Esophagus muscularis mucosa (tissue), 4 donors: ENCODE measurements around the gene IRF4. TPM values are rescaled to one million over a fixed set of nuclear protein-coding genes. Genes with fewer than 3 reads are reported as not detected.

Experiments used
- DNase-seq: peaks from one replicate; pipeline ENCODE4 v3.0.0-alpha.2; 2017; ENCODE audit errors: extremely low spot score
- H3K27ac ChIP-seq, 4 donors: fragments of 200-600 bp; sonication (generic); replicated peaks in 1 of 4; 1 replicate in 3 of 4; 2 replicates in 1 of 4; pipeline ENCODE4 v1.5.1; 2016 to 2019; ENCODE audit warnings: mild to moderate bottlenecking in 1 of 4
- H3K27me3 ChIP-seq, 4 donors: fragments of 200-600 bp; sonication (generic); one replicate each; pipeline versions ENCODE4 v1.5.1 to v1.6.0; 2016 to 2019
- H3K36me3 ChIP-seq, 4 donors: fragments of 200-600 bp; sonication (generic); one replicate each; pipeline ENCODE4 v1.5.1; 2016 to 2019
- H3K4me1 ChIP-seq, 4 donors: fragments of 200-600 bp; sonication (generic); one replicate each; pipeline ENCODE4 v1.5.1; 2016 to 2019
- H3K4me3 ChIP-seq, 4 donors: fragments of 200-600 bp; sonication (generic); 1 replicate in 2 of 4; 2 replicates in 2 of 4; pipeline ENCODE4 v1.5.1; 2016 to 2019; ENCODE audit warnings: mild to moderate bottlenecking in 4 of 4, moderate library complexity in 1 of 4
- H3K9me3 ChIP-seq, 4 donors: fragments of 200-600 bp; sonication (generic); 1 replicate in 3 of 4; 2 replicates in 1 of 4; pipeline ENCODE4 v1.5.1; 2016 to 2019
- EP300 ChIP-seq: sonication (generic); formaldehyde crosslinking; IDR thresholded peaks from one replicate; pipeline ENCODE4 v1.6.1; 2017; ENCODE audit warnings: antibody characterized with exemption
- POLR2A ChIP-seq: fragments of 450-650 bp; IDR thresholded peaks from one replicate; pipeline ENCODE4 v1.6.1; 2017; ENCODE audit warnings: antibody characterized with exemption, moderate library complexity, mild to moderate bottlenecking, low read depth
- POLR2AphosphoS5 ChIP-seq, 2 donors: sonication (generic); formaldehyde crosslinking; IDR thresholded peaks; one replicate each; pipeline ENCODE4 v1.6.1; 2017; ENCODE audit warnings: antibody characterized with exemption in 2 of 2
- WGBS: methylation state at CpG from one replicate; pipeline ENCODE4 v1.1.5; 2018; 5-methylcytosine and 5-hydroxymethylcytosine counted together
- intact Hi-C: fragments of 100-400 bp; cut with DNase I; formaldehyde crosslinking; loops from one replicate; pipeline ENCODE4 v1.15.1; 2023
- total RNA-seq, 4 donors: library from RNA; depleted of rRNA; stranded (reverse); fragments of >200 nt; gene quantifications; one replicate each; pipeline versions ENCODE4 v1.1.0 to v1.2.1, GENCODE V29; 2016
- TF ChIP-seq, protein P1 (sequence below), 3 experiments: fragments of 200-600 bp in 2 of 3; fragments of 450-650 bp in 1 of 3; sonication (generic) in 2 of 3; IDR thresholded peaks; one replicate each; pipeline ENCODE4 v1.5.1; 2017 to 2019; ENCODE audit warnings: antibody characterized with exemption in 3 of 3, mild to moderate bottlenecking in 2 of 3, moderate library complexity in 1 of 3

The IRF4 gene
- total RNA-seq, 4 donors from 2014 or later: 0.29 to 9.5 (median 3.3) TPM

DNA sequence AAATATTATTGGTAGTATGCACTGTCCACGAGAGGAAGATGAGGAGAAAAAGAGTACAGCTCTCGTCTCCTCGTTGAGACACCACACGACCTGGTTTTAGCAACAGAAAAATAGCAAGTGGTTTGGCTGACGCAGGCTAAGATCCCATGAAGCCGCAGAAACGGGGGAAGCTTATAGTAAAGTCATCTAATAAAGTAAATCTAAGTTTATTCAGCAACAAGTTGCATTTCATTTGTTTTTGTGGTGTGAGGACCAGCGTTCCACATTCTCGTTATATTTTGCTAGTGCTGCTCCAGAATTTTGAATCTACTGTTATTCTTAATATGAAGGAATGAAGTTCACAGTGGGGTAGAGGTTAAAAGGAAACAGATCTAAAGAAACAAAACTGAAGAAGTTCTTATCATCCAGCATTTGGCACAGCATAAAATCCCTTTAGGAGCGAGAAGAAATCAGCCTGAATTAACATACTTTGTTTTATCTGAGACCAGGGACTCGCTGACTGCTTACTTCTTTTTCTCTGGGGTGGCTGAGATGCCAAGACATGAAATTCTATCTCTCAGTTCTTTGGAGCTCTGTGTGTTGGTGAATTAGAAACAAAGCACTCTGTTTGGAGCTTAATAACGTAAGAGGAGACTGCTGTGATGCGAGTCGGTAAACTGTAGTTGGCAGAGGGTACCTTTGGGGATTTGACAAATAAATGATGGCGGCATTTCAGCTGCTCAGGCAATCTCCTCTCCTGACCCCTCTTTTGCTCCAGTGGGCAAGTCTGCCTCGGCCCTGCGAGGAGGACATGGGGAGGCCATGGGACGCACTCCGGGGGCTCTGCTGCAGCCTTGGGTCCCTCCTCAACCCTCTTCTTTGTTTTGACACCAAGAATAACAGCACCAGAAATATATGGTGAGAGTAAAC, 24.9 kb upstream of the IRF4 start:
- intact Hi-C loops: no loop called here

DNA sequence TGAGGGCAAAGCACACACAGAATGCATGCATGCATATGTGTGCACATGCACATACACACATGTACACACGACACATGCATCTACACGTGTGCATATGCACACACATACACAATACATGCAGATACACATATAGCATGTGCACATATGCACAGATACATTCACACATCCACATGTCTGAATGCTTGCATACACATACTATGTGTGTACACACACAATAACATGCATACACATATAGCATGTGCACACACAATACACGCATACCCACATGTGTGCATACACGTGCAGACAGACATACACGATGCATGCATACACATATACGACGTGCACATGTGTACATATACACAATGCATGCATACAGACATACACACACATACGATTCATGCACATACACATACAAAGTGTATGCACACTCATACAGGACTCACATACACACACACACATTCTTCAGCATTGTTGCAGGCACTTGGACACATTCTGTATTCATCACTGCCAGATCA, 24.2 kb upstream of the IRF4 start:
- DNase-seq: no peak
- no peaks in the 10 kb centered on the region for H3K36me3 ChIP-seq
- TF ChIP-seq POLR2AphosphoS5 (IDR thresholded peaks at IDR 0.05): no peak
- TF ChIP-seq, protein P1, sequence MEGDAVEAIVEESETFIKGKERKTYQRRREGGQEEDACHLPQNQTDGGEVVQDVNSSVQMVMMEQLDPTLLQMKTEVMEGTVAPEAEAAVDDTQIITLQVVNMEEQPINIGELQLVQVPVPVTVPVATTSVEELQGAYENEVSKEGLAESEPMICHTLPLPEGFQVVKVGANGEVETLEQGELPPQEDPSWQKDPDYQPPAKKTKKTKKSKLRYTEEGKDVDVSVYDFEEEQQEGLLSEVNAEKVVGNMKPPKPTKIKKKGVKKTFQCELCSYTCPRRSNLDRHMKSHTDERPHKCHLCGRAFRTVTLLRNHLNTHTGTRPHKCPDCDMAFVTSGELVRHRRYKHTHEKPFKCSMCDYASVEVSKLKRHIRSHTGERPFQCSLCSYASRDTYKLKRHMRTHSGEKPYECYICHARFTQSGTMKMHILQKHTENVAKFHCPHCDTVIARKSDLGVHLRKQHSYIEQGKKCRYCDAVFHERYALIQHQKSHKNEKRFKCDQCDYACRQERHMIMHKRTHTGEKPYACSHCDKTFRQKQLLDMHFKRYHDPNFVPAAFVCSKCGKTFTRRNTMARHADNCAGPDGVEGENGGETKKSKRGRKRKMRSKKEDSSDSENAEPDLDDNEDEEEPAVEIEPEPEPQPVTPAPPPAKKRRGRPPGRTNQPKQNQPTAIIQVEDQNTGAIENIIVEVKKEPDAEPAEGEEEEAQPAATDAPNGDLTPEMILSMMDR (IDR thresholded peaks at IDR 0.05): no peak
- no peak for TF ChIP-seq POLR2A
- no peak for TF ChIP-seq EP300
- intact Hi-C loops: no loop called here
- H3K4me1 ChIP-seq: no peaks in the 10 kb centered on the region
- WGBS: 83% methylated on average over 8 of the region's 8 CpGs
- no peak overlapping the region for H3K4me3 ChIP-seq
- no peak overlapping the region for H3K27ac ChIP-seq
- H3K9me3 ChIP-seq: peaks cover 0 to 17% (median 4%) of the 10 kb centered on the region in 4 donors
- peaks cover 0 to 72% (median 9%) of the 10 kb centered on the region in 4 donors for H3K27me3 ChIP-seq

More for the DNA sequence above, 24.9 kb upstream of the IRF4 start:
- no peak overlapping the region for H3K27ac ChIP-seq
- H3K27me3 ChIP-seq: peaks cover 0 to 67% (median 7%) of the 10 kb centered on the region in 4 donors
- H3K4me1 ChIP-seq: no peaks in the 10 kb centered on the region
- peaks cover 0 to 17% (median 4%) of the 10 kb centered on the region in 4 donors for H3K9me3 ChIP-seq
- TF ChIP-seq POLR2AphosphoS5 (IDR thresholded peaks at IDR 0.05) (no peak), POLR2A (no peak), EP300 (no peak)
- TF ChIP-seq, protein P1 (IDR thresholded peaks at IDR 0.05): no peak
- H3K36me3 ChIP-seq: no peaks in the 10 kb centered on the region
- 73% methylated on average over 19 of the region's 19 CpGs for WGBS
- DNase-seq: no peak
- H3K4me3 ChIP-seq: no peak overlapping the region

DNA sequence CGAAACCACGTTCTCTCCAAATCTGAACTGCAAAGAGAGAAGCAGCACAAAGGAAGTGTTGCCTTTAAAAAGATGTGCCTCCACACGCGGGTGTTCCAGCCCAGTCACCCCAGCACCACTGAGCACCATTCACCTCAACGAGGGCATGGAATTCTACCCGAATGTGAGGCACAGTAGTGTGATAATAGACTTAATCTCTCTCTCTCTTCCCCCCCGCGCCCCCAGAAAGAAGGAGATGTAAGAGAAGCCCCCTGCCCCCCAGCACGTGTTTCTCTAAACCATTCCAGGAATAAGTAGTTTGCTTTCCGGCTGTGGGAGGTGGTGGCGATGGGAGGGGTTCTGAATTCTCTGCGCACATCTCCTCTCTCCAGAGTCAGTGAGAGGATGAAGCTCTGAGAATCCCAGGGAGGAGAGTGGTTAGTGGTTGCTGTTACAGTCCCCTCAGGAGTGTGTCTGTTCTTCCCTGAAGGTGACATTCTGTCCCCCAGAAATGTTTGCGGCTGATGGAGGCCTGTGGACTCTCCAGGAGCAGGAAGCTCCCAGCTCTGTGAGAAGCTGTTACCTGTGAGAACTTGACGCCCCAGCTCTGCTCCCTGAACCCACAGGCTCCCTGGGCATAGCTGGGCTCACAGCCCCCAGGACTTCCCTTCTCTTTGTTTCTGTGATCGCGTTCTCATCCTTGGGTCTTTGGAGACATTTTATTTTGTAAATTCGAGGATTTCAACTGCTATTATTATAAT, 23.5 kb upstream of the IRF4 start:
- intact Hi-C loops: no loop called here
- WGBS: 72% methylated on average over 17 of the region's 17 CpGs
- Histone ChIP-seq H3K4me1 (no peaks in the 10 kb centered on the region), H3K36me3 (no peaks in the 10 kb centered on the region), H3K27me3 (peaks cover 0 to 72% (median 16%) of the 10 kb centered on the region in 4 donors), H3K27ac (no peak overlapping the region), H3K4me3 (no peak overlapping the region), H3K9me3 (peaks cover 0 to 12% (median 4%) of the 10 kb centered on the region in 4 donors)
- TF ChIP-seq, protein P1 (IDR thresholded peaks at IDR 0.05): no peak
- TF ChIP-seq POLR2AphosphoS5 (IDR thresholded peaks at IDR 0.05) (no peak), POLR2A (no peak), EP300 (no peak)
- DNase-seq: no peak

DNA sequence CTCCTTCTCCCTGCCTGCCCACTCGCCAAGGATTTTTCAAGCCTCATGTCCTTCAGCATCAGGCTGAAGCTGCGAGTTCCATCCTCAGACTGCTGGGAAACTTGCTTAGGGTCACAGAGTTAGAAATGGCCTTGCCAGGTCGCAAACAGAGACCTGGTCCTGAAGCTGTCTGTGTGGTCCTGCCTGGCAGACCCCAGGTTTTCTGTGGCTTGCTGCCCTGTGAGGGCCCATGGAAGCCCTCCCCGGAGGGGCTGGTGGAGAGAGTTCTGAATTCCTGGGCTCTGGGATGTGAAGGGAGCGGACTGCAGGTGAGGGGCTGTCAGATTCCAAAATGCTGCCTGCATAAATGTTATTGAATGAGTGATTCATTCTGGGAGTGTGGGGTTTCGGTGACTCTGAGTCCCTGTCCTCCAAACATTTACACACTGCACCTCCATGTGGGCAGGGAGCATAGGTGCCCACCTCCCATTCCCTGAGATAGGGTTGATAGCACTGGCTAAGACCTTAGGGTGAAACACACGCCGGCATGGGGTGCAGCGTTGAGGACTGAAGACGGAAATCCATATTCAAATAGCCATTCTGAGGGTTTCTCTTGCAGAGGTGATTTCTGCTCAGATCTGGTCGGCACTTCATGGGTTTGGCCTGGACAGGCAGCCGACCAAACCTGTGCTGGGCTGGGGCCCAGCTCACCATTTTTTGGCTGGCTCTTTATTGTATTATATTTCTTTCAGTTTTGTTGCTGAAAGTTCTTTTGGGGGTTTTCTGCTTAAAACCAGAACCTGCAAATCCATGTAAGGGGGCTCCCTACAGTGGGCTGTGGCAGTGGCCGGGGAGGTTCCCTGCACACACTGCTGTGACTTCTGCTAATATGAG, 21.8 kb upstream of the IRF4 start:
- TF ChIP-seq, protein P1 (IDR thresholded peaks at IDR 0.05): no peak
- TF ChIP-seq POLR2A: no peak
- no peak for TF ChIP-seq POLR2AphosphoS5 (IDR thresholded peaks at IDR 0.05)
- TF ChIP-seq EP300: no peak
- intact Hi-C loops: no loop called here
- Histone ChIP-seq H3K4me1 (peaks cover 0 to 6% (median 5%) of the 10 kb centered on the region in 4 donors), H3K27ac (no peak overlapping the region), H3K9me3 (no peaks in the 10 kb centered on the region), H3K27me3 (peaks cover 0 to 88% (median 20%) of the 10 kb centered on the region in 4 donors), H3K36me3 (no peaks in the 10 kb centered on the region), H3K4me3 (no peak overlapping the region)
- WGBS: 77% methylated on average over 13 of the region's 13 CpGs
- no peak for DNase-seq
